WI38 (cell line): ENCODE data around the gene TBRG4.

ENCODE experiments used
- H3K4me3 ChIP-seq: 2 replicates; pipeline ENCODE4 v1.5.1; 2011; ENCODE audit warnings: low read depth, mild to moderate bottlenecking, control low read depth, low read length
- CTCF ChIP-seq: IDR thresholded peaks from 2 replicates; pipeline ENCODE4 v1.5.1; 2012; ENCODE audit warnings: low read depth, mild to moderate bottlenecking, control low read depth, low read length

The TBRG4 gene

DNA sequence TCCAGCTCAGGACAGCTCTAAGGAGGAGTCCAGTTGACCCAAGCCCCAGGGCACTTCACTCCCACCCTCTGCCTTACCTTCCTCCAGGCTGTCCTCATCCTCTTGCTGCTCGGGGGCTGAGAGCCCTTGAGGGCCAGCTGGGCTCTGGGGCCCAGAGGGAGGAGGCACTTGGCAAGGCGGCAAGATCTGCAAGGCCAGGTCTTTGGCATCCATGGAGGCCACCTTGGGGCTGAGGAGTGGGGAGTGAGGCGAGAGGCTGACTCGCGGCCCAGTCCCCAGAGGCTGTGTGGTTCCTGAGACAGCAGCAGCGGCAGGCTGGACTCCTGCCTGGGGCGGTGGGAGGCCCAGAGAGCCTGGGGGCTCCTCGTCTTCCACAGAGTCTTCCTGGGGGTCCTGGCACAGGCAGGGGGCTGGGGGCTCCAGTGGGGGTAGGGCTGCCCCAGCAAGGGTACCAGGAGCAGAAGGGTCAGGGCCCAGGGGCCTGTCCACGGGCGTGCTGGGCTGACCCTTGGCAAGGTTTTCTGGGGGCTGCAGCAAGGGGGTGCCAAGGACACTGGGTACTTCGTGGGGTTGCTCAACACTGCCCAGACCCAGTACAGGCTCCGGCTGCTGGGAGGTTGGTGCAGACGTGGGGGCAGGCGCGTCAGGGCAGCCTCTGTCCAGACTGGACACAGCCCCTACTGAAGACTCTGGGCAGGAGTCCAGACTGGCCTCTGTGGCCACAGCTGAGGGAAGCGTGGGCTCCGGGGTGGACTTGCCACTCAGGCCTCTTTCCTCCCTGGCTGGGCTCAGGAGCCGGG is 29.3 kb downstream of the TBRG4 start:
- no peak overlapping the region for H3K4me3 ChIP-seq
- no peak for TF ChIP-seq CTCF

GRCh38 chr7:45081670-45081974 is 29.9 kb downstream of the TBRG4 start:
- no peak overlapping the region for H3K4me3 ChIP-seq
- TF ChIP-seq CTCF = no peak

DNA sequence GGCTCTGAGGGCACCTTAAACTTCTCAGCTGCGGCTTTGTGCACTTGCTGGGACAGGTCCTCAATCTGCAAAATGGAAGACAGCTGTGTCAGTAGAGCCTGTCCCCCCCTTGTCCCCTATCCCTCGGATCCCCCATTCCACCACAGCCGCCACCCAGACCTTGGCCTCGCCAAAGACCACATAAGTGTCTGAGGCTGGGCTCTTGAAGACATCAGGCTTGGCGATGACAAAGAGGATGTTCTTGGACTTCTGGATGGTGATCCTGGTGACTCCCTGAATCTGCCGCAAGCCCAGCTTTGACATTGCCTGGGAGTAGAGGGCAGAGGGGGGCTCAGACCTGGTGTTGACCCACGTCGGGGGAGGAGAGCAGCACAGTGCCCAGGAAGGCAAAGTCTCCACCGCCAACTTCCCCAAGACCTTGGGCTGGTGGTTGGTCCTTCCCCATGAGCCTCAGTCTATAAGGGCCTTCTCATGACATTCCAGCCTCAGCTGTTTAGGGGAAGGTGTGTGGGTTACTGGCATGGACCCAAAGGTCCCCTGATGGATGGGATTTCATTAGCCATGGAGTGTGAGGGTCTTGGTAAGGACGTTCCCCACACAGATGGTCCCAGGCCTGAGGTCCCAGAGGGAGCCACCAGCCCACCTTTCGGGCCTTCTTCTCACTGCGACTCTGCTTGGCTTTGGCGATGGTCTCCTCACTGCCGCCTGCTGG is 30.4 kb downstream of the TBRG4 start:
- no peak overlapping the region for H3K4me3 ChIP-seq
- no peak for TF ChIP-seq CTCF

- no peak overlapping the region for H3K4me3 ChIP-seq
- TF ChIP-seq CTCF = no peak
These were observed 31.1 kb downstream of the TBRG4 start for GRCh38 chr7:45080265-45080957.

GRCh38 chr7:45078125-45078681 is 33.3 kb downstream of the TBRG4 start:
- H3K4me3 ChIP-seq = no peak overlapping the region
- TF ChIP-seq CTCF = no peak

- TF ChIP-seq CTCF = no peak
- no peak overlapping the region for H3K4me3 ChIP-seq
These were observed 33.9 kb downstream of the TBRG4 start for GRCh38 chr7:45077579-45077978.

DNA sequence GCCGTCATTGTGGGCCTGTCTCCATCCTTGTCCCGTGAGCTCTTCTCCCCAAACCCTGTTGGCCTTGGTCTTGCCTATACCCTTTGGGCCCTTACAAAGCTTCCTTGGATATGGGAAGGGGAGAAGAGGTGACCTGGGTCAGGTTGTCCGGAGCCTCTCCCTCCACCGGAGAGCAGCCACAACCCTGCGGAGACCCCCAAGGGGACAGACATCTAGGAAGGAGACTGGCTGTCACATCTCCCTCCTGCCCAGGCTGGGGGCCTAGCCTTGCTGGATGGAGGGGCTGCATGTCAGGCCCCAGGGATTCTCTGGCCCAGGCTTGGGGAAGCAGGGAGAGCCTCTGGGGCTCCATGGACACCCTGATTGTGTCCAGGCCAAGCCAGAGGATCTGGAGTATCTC is 34.6 kb downstream of the TBRG4 start:
- H3K4me3 ChIP-seq = no peak overlapping the region
- no peak for TF ChIP-seq CTCF
